Neural progenitor cell (in vitro differentiated cells): ENCODE measurements around the gene KIF2A.

ENCODE experiments used
- EZH2 ChIP-seq: fragments of 200-600 bp; sonication (generic); IDR thresholded peaks from 2 replicates; pipeline ENCODE4 v1.6.1; 2017; ENCODE audit warnings: antibody characterized with exemption, mild to moderate bottlenecking, moderate library complexity
- EZH2phosphoT487 ChIP-seq: fragments of 200-600 bp; sonication (generic); IDR thresholded peaks from 2 replicates; pipeline ENCODE4 v1.6.1; 2017; ENCODE audit warnings: antibody characterized with exemption
- TF ChIP-seq, protein P1 (sequence below): fragments of 200-600 bp; sonication (generic); IDR thresholded peaks from 2 replicates; pipeline ENCODE4 v1.5.1; 2017; ENCODE audit warnings: antibody characterized with exemption, mild to moderate bottlenecking

DNA sequence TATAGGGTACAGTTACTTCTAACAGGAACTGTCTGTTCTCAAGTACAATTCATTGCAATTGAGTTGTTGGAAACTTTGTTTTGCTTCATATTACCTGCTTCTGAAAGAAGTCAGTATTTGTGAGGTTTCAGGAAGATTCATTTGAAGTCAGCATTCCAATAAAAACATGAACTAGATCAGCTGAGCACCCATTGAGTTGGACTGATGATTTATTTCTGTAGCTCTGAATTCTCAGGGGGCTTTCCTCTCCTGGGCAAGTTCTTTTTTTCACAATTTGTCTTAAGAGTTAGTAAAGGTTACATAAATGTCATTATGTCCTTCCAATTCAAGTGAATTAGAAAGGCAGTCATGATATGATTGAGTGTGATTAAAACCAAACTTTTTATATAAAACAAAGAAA, 16.2 kb upstream of the KIF2A start:
- TF ChIP-seq, protein P1, sequence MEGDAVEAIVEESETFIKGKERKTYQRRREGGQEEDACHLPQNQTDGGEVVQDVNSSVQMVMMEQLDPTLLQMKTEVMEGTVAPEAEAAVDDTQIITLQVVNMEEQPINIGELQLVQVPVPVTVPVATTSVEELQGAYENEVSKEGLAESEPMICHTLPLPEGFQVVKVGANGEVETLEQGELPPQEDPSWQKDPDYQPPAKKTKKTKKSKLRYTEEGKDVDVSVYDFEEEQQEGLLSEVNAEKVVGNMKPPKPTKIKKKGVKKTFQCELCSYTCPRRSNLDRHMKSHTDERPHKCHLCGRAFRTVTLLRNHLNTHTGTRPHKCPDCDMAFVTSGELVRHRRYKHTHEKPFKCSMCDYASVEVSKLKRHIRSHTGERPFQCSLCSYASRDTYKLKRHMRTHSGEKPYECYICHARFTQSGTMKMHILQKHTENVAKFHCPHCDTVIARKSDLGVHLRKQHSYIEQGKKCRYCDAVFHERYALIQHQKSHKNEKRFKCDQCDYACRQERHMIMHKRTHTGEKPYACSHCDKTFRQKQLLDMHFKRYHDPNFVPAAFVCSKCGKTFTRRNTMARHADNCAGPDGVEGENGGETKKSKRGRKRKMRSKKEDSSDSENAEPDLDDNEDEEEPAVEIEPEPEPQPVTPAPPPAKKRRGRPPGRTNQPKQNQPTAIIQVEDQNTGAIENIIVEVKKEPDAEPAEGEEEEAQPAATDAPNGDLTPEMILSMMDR, result no peak
- no peak for TF ChIP-seq EZH2
- TF ChIP-seq EZH2phosphoT487, result no peak
